Activated T-cell treated with anti-CD3 and anti-CD28 coated beads for 1 hour (primary cell): ENCODE measurements around the gene TEX51.

Experiments used
- DNase-seq: peaks from one replicate; pipeline ENCODE4 v3.0.0-alpha.2; 2020; ENCODE audit warnings: low read depth

Gene TEX51

GRCh38 chr2:126898636-126899035 is at the start of gene TEX51:
Gene TEX51 (plus strand): TSS chr2:126898890. CDS start chr2:126898919, 29 bp downstream.
- DNase-seq: no peak

GRCh38 chr2:126849054-126849453 is 49.6 kb upstream of the TEX51 start:
- no peak for DNase-seq

DNA sequence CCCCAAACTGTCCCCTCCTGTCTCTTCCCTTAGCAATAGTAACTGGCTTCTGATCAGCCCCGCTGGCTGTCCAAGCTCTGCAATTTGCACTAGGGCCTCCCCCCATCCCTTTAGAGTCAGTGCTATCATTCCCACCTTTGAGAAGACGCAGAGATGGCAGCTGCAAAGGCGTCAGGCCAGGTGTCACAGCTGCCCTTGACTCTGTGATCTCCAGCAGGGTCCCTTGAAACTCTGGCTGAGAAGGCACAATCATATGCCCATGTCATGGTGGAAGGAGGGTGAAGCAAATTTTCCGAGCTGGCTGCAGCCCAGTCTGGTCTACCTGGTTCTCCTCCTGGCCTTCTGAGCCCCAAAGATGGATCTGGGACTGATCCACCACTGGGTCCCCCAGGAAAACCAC is 49.2 kb upstream of the TEX51 start:
- no peak for DNase-seq

GRCh38 chr2:126849991-126850535 is 48.6 kb upstream of the TEX51 start:
- no peak for DNase-seq

DNA sequence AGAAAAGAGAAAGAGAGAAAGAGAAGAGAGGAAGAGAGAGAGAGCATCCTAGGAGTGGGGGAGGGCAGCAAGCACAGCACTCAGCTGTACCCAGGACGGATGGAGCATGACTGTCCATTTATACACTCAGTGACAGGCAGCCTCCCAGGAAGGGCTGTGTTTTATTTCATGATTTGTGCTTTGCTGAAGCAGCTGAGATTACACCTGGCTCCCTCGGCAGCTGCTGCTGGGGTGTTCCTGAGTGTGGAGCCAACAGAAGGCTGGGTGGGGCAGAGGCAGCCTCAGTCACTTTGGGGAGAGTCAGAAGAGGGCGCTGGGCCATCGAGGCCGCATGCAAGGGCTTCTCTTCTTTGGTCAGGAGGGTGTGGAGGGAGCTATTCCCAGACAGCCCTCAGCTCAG is 47.8 kb upstream of the TEX51 start:
- no peak for DNase-seq

GRCh38 chr2:126851756-126852155 is 46.9 kb upstream of the TEX51 start:
- DNase-seq: no peak

- no peak for DNase-seq
Observed at GRCh38 chr2:126852361-126852760, 46.3 kb upstream of the TEX51 start.

DNA sequence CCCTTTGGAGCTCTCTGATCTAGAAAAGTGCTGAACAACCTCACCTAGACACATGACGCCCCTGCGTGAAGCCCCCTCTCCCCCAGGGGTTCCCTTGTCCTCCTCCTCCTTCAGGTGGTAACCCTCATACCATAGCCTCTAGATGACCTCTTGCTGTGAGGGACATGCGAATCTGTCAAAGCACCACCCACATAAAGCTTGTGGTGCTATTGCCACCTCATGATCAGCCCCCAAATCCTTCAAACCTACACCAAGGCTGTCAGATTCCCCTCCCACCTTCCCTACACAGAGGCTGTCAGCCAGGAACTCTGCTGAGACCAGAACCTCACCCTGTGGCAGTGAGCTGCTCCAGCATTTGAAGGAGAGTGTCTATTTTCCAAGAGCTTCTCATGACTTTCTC is 43.1 kb upstream of the TEX51 start:
- DNase-seq: no peak

DNA sequence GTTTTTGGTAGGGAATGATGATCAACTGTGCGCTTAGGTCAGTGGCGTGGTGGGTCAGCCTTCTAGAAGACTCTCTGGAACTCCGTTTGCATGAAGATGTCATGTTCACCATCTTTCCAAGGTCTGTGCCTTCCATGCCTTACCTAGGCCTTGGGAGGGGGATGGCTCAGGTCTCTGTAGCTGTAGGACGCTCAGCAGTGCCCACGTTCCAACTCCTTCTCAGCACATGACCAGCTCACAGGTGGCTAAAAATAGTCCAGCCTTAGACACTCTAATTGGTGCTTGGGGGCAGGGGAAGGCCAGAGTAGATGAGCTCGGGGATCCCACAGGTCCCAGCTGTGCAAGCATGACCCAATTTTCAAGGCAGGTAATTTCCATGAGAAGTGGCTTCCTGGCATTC is 42.3 kb upstream of the TEX51 start:
- DNase-seq: no peak

DNA sequence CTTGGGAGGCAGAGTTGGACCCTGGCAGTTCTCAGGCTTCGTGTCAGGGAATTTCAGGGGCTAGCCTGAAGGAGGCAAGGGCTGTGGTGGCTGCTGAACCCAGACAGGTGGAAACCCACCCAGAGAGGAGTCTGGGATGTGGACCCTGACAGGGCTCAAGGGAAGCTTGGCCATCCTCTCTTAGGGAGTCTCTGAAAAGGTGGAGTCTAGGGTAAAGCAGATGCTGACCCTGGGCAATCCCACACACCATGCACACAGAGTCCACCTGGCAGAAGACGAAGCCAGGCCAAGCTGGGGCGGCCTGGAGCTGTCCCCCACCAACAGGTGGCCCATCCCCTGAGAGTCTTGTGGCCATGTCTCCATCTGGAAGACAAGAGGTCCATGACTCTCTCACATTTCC is 41.2 kb upstream of the TEX51 start:
- no peak for DNase-seq

GRCh38 chr2:126858013-126858412 is 40.7 kb upstream of the TEX51 start:
- DNase-seq: no peak

DNA sequence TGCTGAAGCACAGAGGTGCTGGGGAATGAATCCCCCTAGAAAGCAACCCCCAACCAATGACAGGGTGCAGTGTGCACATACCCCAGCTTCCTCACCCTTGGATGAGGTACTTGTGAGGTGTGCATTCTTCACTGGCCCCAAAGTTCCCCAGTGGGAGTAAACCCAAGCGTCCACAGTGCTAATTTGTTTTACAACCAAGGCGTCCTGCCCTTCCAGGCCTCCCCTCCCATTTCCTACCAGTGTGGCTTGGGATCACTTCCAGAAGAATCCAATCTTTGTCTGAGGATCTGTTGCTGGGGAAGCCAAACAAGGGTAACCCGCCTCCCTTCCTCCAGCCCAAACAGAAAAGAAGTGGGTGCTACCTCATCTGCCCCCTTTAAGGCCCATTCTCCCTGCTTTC is 40.3 kb upstream of the TEX51 start:
- DNase-seq: no peak

DNA sequence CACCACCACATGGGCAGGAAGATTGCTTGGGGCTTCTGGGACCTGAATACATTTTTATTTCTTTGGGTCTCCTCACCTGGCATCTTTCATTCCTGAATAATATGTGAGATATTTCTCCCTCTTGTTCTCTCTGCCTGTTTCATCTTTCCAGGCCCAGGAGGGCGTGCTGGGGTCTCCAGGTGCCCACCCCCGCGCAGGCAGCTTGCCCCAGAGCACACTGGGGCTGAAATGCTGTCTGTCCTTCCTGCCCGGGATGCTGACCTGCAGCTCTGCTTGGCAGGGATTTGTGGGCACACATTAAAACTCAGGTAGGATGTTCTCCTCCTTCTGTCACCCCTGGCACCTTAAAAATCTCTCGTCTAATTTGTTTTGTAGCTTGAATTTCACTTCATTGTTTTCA is 39.7 kb upstream of the TEX51 start:
- no peak for DNase-seq

DNA sequence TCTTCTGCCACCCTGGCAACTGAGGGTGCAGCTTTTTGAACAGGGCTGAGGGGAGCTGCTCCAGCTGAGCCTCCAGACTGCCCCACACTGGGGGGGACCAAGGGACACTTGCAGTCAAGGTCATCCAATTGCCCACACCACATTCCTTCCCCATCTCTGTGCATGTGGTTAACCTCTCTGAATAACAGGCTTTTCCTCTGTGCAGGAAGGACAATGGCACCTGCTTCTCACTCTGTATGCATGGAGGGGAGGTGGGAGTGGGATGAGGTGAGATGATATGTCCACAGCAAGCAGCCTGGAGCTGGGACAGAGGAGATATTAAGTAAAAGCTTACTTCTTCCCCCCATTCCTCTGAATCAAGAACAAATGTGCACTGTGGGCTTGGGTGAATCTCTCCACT is 39.1 kb upstream of the TEX51 start:
- DNase-seq: no peak

DNA sequence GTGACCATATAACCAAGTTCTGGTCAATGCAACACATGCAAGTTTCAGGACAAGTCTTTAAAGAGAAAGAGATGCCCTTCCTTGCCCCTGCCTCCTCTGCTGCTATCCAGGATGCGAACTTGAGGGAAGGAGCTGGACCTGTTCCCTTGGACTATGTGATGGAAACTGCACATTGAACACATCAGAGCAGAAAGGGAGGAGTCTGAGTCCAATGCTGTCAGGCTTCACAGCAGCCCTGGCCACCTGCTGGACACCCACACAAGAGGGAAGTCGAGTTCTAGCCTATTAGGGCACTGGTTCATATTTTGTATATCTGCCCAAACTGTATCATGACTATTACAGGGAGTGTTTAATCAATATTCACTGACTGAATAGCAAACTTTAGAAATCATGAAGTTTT is 38.3 kb upstream of the TEX51 start:
- DNase-seq: no peak

- DNase-seq: no peak
Observed at GRCh38 chr2:126862730-126863129, 36.0 kb upstream of the TEX51 start.

DNA sequence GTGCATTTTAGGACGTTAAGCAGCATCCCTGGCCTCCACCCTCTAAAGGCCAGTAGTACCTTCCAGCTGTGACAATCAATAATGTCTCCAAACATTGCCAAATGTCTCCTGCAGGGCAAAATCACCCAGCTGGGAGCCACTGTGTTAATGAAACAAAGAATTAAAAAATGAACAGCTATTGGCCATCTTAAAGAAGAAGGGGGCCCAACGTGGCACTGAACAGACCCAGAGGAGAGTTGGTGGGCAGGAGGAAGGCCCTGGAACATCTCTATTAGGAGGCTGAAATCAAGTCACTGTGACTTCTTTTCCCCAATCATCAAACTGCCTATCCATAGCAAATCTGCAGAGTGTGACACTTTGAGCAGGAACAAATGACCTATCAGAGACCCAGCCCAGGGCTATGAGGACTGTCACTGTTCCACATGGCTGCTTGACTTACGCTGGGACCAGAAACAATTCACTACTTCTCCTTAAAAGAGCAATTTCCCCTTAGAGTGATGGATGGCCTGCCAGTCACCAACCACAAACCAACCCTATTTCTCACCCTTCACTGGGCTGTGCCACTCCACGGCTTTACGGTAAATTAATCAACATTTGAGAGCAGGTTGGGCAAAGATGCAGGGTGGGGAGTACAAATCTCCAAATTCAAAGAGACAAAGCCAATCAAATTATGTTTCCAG is 35.2 kb upstream of the TEX51 start:
- DNase-seq: no peak

DNA sequence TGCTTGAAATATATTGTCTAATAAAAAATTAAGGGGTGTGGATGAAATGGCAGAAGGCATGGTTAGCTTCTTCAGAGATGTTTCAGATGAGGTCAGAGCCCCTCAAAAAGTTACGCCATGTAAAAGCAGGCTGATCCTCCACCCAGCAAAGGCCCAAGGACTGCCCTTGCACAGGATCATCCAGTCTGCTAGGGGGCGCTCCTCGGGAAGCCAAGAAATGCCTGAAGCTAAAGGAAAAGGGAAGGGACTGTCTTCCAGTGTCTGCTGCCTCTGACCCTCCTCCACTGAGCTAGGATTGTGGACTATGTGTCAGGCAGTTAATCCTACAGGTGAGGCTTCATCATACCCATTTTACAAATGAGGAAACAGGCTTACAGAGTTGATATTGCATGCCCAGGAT is 33.8 kb upstream of the TEX51 start:
- no peak for DNase-seq

DNA sequence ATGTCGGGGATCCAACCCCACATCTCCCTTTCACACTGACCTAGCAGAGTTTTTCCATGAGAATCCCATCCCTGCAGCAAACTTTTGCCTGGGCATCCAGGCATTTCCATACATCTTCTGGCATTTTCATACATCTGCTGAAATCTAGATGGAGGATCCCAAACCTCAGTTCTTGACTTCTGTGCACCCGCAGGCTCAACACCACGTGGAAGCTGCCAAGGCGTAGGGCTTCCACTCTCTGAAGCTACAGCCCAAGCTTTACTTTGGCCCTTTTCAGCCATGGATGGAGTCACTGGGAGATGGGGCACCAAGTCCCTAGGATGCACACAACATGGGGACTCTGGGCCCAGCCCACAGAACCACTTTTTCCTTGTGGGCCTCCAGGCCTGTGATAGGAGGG is 32.2 kb upstream of the TEX51 start:
- DNase-seq: no peak

GRCh38 chr2:126874961-126875360 is 23.7 kb upstream of the TEX51 start:
- DNase-seq: no peak

DNA sequence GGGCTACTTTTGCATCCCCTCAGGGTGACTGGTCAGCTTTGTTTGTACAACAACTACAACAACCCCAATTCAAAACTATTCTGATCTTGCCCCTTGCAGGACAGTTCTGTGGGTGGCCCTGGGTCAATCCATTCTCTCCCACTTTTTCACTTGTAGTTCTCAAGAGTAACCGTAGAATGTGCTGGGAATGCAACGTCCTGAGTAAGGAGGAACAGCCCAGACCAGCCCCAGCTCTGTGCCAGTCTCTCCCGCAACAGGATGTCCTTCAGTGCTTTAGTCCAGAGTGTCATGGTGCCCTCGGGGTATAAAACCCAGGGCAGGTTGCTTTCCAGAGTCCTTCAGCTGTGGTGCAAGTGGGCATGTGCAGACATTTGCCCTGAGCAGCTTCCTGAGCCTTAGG is 22.1 kb upstream of the TEX51 start:
- DNase-seq: no peak

DNA sequence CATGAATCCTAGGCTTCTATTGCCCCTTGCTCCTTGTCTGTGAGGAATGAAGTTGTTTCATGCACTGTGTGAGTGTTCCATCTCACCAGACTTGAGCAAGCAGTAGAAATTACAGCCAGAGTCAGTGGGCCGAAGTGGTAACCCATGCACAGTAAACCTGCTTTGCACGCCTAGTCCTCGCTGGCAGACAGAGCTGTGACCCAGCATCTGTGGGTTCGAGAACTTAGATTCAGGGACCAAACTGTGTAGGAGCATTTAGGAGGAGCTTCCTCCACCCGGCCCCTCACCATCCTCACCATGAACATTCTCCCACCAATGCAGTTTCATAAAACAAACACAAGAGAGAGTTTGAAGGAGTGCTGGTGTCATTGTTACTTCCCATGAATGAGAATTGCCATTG is 21.6 kb upstream of the TEX51 start:
- DNase-seq: no peak

GRCh38 chr2:126877861-126878565 is 20.7 kb upstream of the TEX51 start:
- DNase-seq: no peak

GRCh38 chr2:126878601-126879000 is 20.1 kb upstream of the TEX51 start:
- DNase-seq: no peak
